Measurements from ENCODE around the gene SH2D3C. TPM values are rescaled to one million over a fixed set of nuclear protein-coding genes. Genes with fewer than 3 reads are reported as not detected.

The SH2D3C gene
- polyA plus RNA-seq, 1 donor from 2014 or later = 14.5 TPM

- H3K4me3 ChIP-seq (ENCODE audit: low read length) = no peak overlapping the region
- no peaks in the 10 kb centered on the region for H3K79me2 ChIP-seq (replicated peaks; ENCODE audit: insufficient read depth, low read length)
- no peaks in the 10 kb centered on the region for H3K27me3 ChIP-seq (ENCODE audit: insufficient read depth, low read depth, low read length)
- H3K9me2 ChIP-seq (ENCODE audit: insufficient read depth, low read length) = no peaks in the 10 kb centered on the region
- no peak overlapping the region for H2AFZ ChIP-seq (ENCODE audit: low read depth, low read length)
- H3K27ac ChIP-seq (ENCODE audit: low read length) = no peak overlapping the region
- no peaks in the 10 kb centered on the region for H3F3A ChIP-seq (ENCODE audit: insufficient read depth, low read length, poor library complexity, severe bottlenecking)
- no peak overlapping the region for H3K4me2 ChIP-seq (ENCODE audit: low read length)
- no peaks in the 10 kb centered on the region for H3K9me3 ChIP-seq (ENCODE audit: low read length)
- TF ChIP-seq CTCF (IDR thresholded peaks at IDR 0.05; ENCODE audit: poor library complexity, severe bottlenecking) = no peak
- no peak for TF ChIP-seq MXI1 (conservative IDR thresholded peaks at IDR 0.05; ENCODE audit: poor library complexity, severe bottlenecking)
- TF ChIP-seq SMC3 (conservative IDR thresholded peaks at IDR 0.05; ENCODE audit: poor library complexity) = no peak
- no peak overlapping the region for H3K9ac ChIP-seq (ENCODE audit: low read length)
- H3K36me3 ChIP-seq (ENCODE audit: insufficient read depth, low read length) = no peaks in the 10 kb centered on the region
- H4K20me1 ChIP-seq (ENCODE audit: insufficient read depth) = no peaks in the 10 kb centered on the region
These were observed 1.8 kb upstream of the SH2D3C start for GRCh38 chr9:127780126-127780885.

- Histone ChIP-seq H3K27me3 (ENCODE audit: insufficient read depth, low read depth, low read length) (no peaks in the 10 kb centered on the region), H3K4me2 (ENCODE audit: low read length) (no peak overlapping the region), H3K79me2 (replicated peaks; ENCODE audit: insufficient read depth, low read length) (no peaks in the 10 kb centered on the region), H3K9ac (ENCODE audit: low read length) (no peak overlapping the region), H3K36me3 (ENCODE audit: insufficient read depth, low read length) (no peaks in the 10 kb centered on the region), H2AFZ (ENCODE audit: low read depth, low read length) (no peak overlapping the region), H3F3A (ENCODE audit: insufficient read depth, low read length, poor library complexity, severe bottlenecking) (no peaks in the 10 kb centered on the region), H3K9me3 (ENCODE audit: low read length) (no peaks in the 10 kb centered on the region), H3K27ac (ENCODE audit: low read length) (no peak overlapping the region), H3K4me3 (ENCODE audit: low read length) (no peak overlapping the region), H4K20me1 (ENCODE audit: insufficient read depth) (no peaks in the 10 kb centered on the region), H3K9me2 (ENCODE audit: insufficient read depth, low read length) (no peaks in the 10 kb centered on the region)
- TF ChIP-seq SMC3 (conservative IDR thresholded peaks at IDR 0.05; ENCODE audit: poor library complexity) (no peak), CTCF (IDR thresholded peaks at IDR 0.05; ENCODE audit: poor library complexity, severe bottlenecking) (no peak), RAD21 (conservative IDR thresholded peaks at IDR 0.05) (no peak), TAF1 (IDR thresholded peaks at IDR 0.05; ENCODE audit: low read depth) (no peak), REST (IDR thresholded peaks at IDR 0.05; ENCODE audit: borderline replicate concordance) (no peak), MXI1 (conservative IDR thresholded peaks at IDR 0.05; ENCODE audit: poor library complexity, severe bottlenecking) (no peak), EP300 (conservative IDR thresholded peaks at IDR 0.05; ENCODE audit: poor library complexity, severe bottlenecking) (no peak), EZH2 (IDR thresholded peaks at IDR 0.05; ENCODE audit: borderline replicate concordance, insufficient read depth, low read length, poor library complexity, severe bottlenecking) (no peak)
These were observed 893 bp upstream of the SH2D3C start for GRCh38 chr9:127779136-127779981.
